Measurements from ENCODE around the gene CIRBP.

The CIRBP gene

GRCh38 chr19:1282588-1283206, 13.6 kb downstream of the CIRBP start:
- no peak for DNase-seq

- no peak for DNase-seq
These were observed 14.2 kb downstream of the CIRBP start for GRCh38 chr19:1283207-1283916.

- no peak for DNase-seq
These were observed 14.8 kb downstream of the CIRBP start for GRCh38 chr19:1283917-1284292.

- DNase-seq, result no peak
These were observed 15.3 kb downstream of the CIRBP start for GRCh38 chr19:1284293-1284978.

- no peak for DNase-seq
These were observed 16.0 kb downstream of the CIRBP start for GRCh38 chr19:1284979-1285736.

- no peak for DNase-seq
These were observed 16.7 kb downstream of the CIRBP start, which contains the start of gene EFNA2 for GRCh38 chr19:1285737-1286360. Gene EFNA2 (plus strand): TSS chr19:1285873. CDS start chr19:1286169, 296 bp downstream.

GRCh38 chr19:1286487-1287353, 17.6 kb downstream of the CIRBP start:
- DNase-seq, result no peak

- no peak for DNase-seq
These were observed 18.5 kb downstream of the CIRBP start for GRCh38 chr19:1287354-1288225.

GRCh38 chr19:1288226-1288612, 19.1 kb downstream of the CIRBP start:
- DNase-seq, result no peak

GRCh38 chr19:1288833-1289685, 19.9 kb downstream of the CIRBP start:
- no peak for DNase-seq

GRCh38 chr19:1289686-1290025, 20.5 kb downstream of the CIRBP start:
- DNase-seq, result no peak

- no peak for DNase-seq
These were observed 21.1 kb downstream of the CIRBP start for GRCh38 chr19:1290196-1290702.

GRCh38 chr19:1290703-1291651, 21.8 kb downstream of the CIRBP start:
- no peak for DNase-seq

- DNase-seq, result no peak
These were observed 22.8 kb downstream of the CIRBP start for GRCh38 chr19:1291761-1292418.

GRCh38 chr19:1292419-1293151, 23.5 kb downstream of the CIRBP start:
- no peak for DNase-seq

GRCh38 chr19:1293782-1294604, 24.9 kb downstream of the CIRBP start:
- DNase-seq, result no peak
